ENCODE measurements around the gene PCGF1.

The PCGF1 gene

GRCh38 chr2:74526649-74527230 lies 19.2 kb upstream of the PCGF1 start:
- ATAC-seq (ENCODE audit: insufficient read depth, low read depth) (no peak), DNase-seq (no peak)
- no peak overlapping the region for H3K4me3 ChIP-seq (ENCODE audit: low read depth in 1 of 2, low read length in 2 of 2)
- H3K36me3 ChIP-seq (ENCODE audit: insufficient read depth, low read length) = peaks cover 49% of the 10 kb centered on the region
- peaks cover 38% of the 10 kb centered on the region for H3K79me2 ChIP-seq (ENCODE audit: insufficient read depth, low read length)
- H3K4me1 ChIP-seq (ENCODE audit: insufficient read depth, low read length) = peaks cover 34% of the 10 kb centered on the region
- H2AFZ ChIP-seq (ENCODE audit: low read depth, low read length) = no peak overlapping the region
- TF ChIP-seq, protein P1, sequence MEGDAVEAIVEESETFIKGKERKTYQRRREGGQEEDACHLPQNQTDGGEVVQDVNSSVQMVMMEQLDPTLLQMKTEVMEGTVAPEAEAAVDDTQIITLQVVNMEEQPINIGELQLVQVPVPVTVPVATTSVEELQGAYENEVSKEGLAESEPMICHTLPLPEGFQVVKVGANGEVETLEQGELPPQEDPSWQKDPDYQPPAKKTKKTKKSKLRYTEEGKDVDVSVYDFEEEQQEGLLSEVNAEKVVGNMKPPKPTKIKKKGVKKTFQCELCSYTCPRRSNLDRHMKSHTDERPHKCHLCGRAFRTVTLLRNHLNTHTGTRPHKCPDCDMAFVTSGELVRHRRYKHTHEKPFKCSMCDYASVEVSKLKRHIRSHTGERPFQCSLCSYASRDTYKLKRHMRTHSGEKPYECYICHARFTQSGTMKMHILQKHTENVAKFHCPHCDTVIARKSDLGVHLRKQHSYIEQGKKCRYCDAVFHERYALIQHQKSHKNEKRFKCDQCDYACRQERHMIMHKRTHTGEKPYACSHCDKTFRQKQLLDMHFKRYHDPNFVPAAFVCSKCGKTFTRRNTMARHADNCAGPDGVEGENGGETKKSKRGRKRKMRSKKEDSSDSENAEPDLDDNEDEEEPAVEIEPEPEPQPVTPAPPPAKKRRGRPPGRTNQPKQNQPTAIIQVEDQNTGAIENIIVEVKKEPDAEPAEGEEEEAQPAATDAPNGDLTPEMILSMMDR (IDR thresholded peaks at IDR 0.05; ENCODE audit: borderline replicate concordance, extremely low read depth, low read length, poor library complexity, severe bottlenecking) = no peak
- no peak for TF ChIP-seq EZH2 (IDR thresholded peaks at IDR 0.05; ENCODE audit: borderline replicate concordance, low read depth, low read length, severe bottlenecking)
- H3K9ac ChIP-seq (ENCODE audit: low read depth, low read length) = no peak overlapping the region
- no peaks in the 10 kb centered on the region for H3K9me3 ChIP-seq (ENCODE audit: insufficient read depth, low read length, severe bottlenecking)
- no peaks in the 10 kb centered on the region for H3K27me3 ChIP-seq (ENCODE audit: insufficient read depth, low read length, poor library complexity)
- H3K27ac ChIP-seq (ENCODE audit: low read length) = no peak overlapping the region
- peak overlapping the region; percentile 87; the same call in 1 of the 2 replicates for H3K4me2 ChIP-seq (ENCODE audit: insufficient read depth, low read length)
- peaks cover 15% of the 10 kb centered on the region; the same call in 1 of the 2 replicates for H4K20me1 ChIP-seq (ENCODE audit: insufficient read depth, low read length)

DNA sequence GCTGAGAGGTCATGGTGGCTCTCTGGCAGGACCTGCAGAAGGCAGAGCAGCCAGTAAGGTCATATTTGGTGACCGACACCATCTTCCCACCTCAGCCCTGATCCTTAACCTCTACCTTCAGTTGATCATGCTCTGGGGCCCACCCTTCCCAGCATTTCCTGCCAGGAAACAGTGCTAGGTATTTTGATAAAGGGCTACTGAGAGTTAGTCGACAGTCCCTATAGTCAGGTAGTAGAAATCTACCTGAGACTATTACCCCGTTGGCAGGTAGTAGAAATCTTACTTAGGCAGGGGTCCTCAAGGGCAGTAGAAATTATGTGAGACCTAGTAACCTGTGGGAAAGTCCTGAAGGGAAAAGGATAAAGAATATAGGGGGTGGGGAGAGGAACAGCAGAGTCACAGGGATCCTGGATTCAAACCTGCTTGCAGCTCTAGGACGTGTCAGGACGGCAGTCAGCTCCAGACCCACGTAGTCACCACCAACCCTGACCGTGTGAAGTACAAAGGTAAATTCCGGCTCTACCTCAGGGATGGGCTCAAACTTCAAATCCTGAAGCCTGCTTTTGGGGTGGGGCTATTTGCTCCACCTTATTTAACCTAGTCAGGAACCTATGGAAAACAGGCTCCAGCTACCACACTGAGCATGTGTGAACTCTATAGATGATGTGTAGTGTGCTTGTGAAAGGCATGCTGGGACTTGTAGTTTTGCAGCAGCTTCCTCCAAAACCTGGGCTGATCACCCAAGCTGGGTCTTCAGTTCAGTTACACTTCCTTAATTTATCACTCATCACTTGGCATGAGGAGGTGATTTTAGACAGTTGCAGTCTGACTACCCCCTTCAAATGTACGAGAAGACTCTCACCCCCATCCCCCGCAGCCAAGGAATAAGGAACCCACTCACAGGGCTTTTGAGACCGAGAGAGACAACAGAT lies 18.5 kb upstream of the PCGF1 start, which contains the start of gene DQX1:
DQX1 (minus strand) TSS at position 515 of the 932 bp plus-strand sequence; CDS start at position 13, 502 bp downstream.
- no peak for ATAC-seq (ENCODE audit: insufficient read depth, low read depth)
- Histone ChIP-seq H2AFZ (ENCODE audit: low read depth, low read length) (no peak within 1 kb of the TSS), H3K4me1 (ENCODE audit: insufficient read depth, low read length) (peaks cover 27% of the 10 kb centered on the region), H4K20me1 (ENCODE audit: insufficient read depth, low read length) (peaks cover 15% of the 10 kb centered on the region; the same call in 1 of the 2 replicates), H3K4me3 (ENCODE audit: low read depth in 1 of 2, low read length in 2 of 2) (no peak within 1 kb of the TSS), H3K4me2 (ENCODE audit: insufficient read depth, low read length) (peak within 1 kb of the TSS; percentile 87; the same call in 1 of the 2 replicates), H3K36me3 (ENCODE audit: insufficient read depth, low read length) (peaks cover 41% of the 10 kb centered on the region), H3K27me3 (ENCODE audit: insufficient read depth, low read length, poor library complexity) (no peaks in the 10 kb centered on the region), H3K9me3 (ENCODE audit: insufficient read depth, low read length, severe bottlenecking) (no peaks in the 10 kb centered on the region), H3K9ac (ENCODE audit: low read depth, low read length) (no peak within 1 kb of the TSS), H3K27ac (ENCODE audit: low read length) (no peak within 1 kb of the TSS), H3K79me2 (ENCODE audit: insufficient read depth, low read length) (peaks cover 35% of the 10 kb centered on the region)
- DNase-seq = peak; percentile 31
- TF ChIP-seq EZH2 (IDR thresholded peaks at IDR 0.05; ENCODE audit: borderline replicate concordance, low read depth, low read length, severe bottlenecking) = no peak
- TF ChIP-seq, protein P1 (IDR thresholded peaks at IDR 0.05; ENCODE audit: borderline replicate concordance, extremely low read depth, low read length, poor library complexity, severe bottlenecking) = no peak

GRCh38 chr2:74524955-74525716 lies 17.6 kb upstream of the PCGF1 start:
- Histone ChIP-seq H3K27ac (ENCODE audit: low read length) (no peak overlapping the region), H3K4me1 (ENCODE audit: insufficient read depth, low read length) (peaks cover 20% of the 10 kb centered on the region), H3K36me3 (ENCODE audit: insufficient read depth, low read length) (peaks cover 37% of the 10 kb centered on the region), H3K9ac (ENCODE audit: low read depth, low read length) (no peak overlapping the region), H3K4me3 (ENCODE audit: low read depth in 1 of 2, low read length in 2 of 2) (no peak overlapping the region), H2AFZ (ENCODE audit: low read depth, low read length) (no peak overlapping the region), H3K27me3 (ENCODE audit: insufficient read depth, low read length, poor library complexity) (no peaks in the 10 kb centered on the region), H3K4me2 (ENCODE audit: insufficient read depth, low read length) (no peak overlapping the region), H3K9me3 (ENCODE audit: insufficient read depth, low read length, severe bottlenecking) (no peaks in the 10 kb centered on the region), H3K79me2 (ENCODE audit: insufficient read depth, low read length) (peaks cover 26% of the 10 kb centered on the region), H4K20me1 (ENCODE audit: insufficient read depth, low read length) (peaks cover 15% of the 10 kb centered on the region; the same call in 1 of the 2 replicates)
- DNase-seq (no peak), ATAC-seq (ENCODE audit: insufficient read depth, low read depth) (no peak)
- no peak for TF ChIP-seq EZH2 (IDR thresholded peaks at IDR 0.05; ENCODE audit: borderline replicate concordance, low read depth, low read length, severe bottlenecking)
- TF ChIP-seq, protein P1 (IDR thresholded peaks at IDR 0.05; ENCODE audit: borderline replicate concordance, extremely low read depth, low read length, poor library complexity, severe bottlenecking) = no peak

Measured in DND-41 (cell line).